HG03460 (cell line): ENCODE measurements around the gene DUSP6.

ENCODE experiments used
- ATAC-seq: cut with Tn5 transposase; IDR thresholded peaks from one replicate; pipeline ENCODE4 v1.9.1; 2021; ENCODE audit not compliant: unreplicated experiment

DUSP6 gene

DNA sequence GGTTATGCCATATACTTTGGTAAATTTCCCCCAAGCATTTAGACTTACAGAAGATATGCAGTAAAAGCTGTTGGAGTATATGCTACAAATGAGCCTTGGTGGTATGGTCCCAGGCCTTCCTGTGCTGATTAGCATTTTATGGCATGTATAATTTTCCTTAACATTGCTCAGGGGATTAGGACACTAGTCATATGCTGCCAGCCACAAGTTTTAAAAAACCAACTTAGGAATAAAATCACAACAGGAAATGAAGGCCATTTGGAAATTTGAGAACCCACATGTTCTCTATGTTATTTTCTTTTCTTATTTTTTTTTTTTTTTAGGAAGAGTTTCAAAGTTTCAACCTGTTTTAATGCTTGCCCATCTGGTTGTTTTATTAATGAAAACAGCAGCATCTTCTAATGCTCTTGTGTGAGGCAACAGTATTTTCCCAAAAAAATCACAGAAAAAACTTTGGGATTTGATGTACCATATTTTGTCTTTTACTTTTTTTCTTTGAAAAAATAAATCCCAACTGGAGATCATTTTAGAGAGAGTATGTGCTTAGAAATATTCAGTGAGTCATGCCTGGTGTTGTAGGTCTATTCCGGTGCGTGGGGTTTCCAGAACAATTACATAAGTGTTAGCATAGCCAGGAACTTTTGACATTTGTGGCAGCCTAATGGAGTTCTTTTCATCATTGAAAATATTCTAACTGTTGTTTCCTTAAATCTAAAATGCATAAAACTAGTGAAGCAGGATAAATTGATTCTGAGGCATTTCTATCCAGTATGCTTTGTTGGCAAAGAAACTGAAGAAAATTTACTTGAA lies 21.7 kb upstream of the DUSP6 start:
- no peak for ATAC-seq

DNA sequence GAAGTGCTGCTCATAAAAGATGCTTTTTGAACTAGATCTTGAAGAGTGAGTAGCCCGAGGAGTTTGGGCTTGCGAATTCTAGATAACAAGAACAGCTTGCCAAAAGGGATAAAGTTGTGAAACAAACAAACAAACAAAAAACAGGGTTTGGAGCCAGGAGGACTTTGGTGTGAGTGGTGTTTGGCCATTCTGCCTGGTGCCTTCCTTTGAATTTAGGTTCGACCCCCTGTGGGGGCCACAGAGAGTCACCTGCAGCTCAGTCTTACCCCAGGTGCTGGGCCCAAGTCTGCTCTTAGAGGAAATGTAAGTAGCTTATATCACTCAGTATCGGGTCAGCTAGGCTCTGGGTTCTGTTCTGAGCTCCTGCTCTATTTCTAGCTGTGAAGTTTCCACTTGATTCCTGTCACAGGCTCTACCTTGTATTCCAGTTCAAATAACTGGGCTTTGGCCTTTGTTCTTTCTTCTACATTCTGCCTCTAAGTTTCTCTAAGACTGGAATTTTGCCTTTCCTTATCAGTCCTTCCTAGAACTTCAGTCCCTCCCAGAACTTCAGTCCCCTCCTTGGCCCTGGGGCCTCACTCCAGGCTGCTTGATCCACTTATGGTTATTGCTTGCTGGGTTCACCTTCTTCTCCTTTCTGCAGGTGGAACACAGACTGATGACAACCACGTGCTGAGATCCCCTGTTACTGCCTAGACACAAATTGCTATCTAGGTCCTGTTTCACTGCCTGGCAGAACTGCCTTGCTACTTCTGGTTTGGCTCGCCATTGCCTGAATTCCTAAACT lies 20.5 kb upstream of the DUSP6 start:
- no peak for ATAC-seq

DNA sequence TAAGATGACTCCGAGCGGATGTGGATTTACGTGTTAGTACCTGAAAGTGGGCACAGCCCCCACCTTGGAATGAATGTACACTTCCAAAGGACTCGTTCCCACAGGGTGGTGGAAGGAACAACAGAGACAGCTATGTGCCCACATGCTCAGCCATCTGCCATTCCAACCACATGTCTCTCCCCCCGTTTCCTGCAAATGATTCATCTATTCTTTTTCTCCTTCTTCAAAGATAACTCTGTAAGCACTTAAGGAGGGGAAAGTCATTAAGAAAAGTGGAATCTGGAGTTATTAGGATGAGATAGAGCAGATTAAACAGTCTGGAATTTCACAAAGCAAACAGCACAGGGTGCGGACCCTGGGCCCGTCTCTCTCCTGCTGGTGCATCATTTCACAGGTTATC lies 18.5 kb upstream of the DUSP6 start:
- no peak for ATAC-seq

DNA sequence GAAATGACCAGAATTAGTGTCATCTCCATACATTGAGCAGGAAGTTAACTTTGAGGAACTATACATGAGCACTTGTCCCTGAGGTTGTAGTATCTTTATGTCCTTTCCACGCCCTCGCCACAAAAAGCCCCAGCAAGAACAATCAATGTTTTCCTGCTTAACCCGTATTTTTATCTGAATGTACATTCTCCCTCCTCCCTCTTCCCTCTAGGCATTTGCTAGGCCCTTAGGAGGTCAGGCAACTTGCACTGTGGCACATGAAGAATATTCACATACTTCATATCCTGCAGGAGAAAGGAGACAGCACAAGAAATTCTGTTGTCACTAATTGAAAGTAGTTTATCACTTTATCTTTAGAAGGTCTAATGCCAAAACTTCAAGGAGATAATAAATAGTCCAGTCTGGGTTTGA lies 18.1 kb upstream of the DUSP6 start:
- ATAC-seq, result no peak

DNA sequence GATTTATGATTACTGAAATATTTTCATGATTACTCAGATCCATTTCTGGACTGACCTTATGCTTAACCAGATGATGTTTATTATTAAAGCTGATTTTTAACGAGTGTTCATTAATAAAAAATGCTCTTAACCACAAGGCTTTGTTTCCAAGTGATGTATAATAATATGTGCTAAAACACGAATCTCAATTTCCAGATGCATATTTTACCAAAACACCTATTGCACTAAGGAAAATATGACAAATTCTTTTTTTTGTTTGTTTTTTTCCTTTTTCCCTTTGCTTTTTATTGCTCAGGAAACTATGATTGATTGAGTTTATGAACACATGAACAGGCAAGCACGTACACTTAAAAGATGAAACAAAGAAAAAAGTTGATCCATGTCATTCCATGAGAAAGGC lies 16.9 kb upstream of the DUSP6 start:
- no peak for ATAC-seq

DNA sequence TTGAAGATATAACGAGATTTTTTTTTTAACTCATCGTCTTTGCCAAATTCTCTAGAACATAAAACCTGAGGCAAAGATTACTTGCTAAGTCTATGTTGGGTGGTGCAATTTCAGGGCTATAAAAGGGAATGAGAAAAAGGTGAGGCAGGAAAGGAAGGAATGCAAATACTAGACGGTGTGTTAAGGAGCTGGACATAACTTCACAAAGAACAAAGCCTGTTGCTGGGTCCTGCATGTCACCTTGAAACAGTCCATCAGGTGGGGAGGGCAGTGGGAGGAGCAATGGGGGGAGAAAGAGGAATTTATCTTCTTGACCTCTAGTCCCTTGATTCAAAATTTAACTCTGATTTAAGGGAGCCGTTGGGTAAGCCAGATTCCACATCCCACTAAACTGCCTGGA lies 16.1 kb upstream of the DUSP6 start:
- no peak for ATAC-seq

DNA sequence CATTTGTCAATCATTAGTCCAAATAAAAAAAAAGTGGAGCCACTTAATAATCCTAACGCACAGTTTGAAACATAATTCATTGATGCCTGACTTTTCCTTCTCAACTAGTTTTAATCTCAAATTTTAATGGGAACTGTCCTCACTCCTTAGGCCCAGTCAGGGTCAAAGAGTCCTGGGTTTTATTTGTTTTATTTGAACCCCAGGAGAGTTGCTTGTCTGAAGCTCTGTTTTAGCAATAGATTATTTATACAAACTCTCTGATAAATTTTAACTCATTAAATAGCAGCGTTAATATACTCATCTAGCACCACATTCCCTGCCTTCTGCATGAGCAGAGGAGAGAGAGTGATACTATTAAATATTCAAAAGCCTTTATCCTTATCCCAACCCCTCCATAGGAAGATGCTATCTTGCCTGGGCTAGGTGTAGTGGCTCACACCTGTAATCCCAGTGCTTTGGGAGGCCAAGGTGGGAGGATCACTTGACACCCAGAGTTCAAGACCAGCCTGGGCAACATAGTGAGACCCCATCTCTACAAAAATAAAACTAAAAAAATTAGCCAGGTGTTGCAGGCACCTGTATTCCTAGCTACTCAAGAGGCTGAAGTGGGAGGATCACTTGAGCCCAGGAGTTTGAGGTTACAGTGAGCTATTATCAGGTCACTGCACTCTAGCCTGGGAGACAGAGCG lies 14.5 kb upstream of the DUSP6 start:
- no peak for ATAC-seq

DNA sequence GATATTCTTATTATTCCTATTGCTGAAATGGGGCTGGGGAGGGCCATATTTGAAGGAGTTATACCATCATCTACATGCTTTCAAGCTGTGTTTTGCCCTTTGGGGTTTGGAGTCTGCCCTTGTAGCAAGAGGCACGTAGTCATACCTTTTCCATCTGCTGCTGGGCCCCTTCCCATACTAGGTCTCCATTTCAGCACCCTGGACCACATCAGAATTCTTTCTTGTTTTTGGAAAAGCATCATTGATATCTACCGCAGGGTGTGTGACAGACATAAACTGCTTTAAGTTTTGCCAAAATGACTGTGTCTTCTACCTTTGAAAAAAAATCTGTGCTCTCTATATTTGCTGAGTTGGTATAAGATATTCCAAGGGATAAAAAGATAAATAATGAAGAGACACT lies 12.3 kb upstream of the DUSP6 start:
- ATAC-seq, result no peak

DNA sequence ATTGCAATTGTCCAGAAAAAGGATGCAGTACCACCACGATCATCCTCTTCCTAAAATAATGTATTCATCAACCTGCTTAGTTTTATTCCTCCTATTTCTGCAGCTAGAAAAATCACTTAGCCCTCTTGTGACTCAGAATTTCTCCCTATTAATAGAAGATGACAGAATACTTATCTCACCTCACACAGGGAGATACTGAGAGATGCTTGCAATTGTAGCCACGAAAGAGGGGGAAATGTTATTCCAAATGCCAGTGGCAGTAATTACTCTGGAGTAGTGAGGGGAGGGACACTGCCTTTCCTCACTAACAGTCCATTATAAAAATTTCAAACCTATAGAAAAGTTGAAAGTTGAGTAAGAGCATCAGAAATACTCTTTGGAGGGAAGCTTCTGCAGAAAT lies 11.8 kb upstream of the DUSP6 start:
- no peak for ATAC-seq

DNA sequence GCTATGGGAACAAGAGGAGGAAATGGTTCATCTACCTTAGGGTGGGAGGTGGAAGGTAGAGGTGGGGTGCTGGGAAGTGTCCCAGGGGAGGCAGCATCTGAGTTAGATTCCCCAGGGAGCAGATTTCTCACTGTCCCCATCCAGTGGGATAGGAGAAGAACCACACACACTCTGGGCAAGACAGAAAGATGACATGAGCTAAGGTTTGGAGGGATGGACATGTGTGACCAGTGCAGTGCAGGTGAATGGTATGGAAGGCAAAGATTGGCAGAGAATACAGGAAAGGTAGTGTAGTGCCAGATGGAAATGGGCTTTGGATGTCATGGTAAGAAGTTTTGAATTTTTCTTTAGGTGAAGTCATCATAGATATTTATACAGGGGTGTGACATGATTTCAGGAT lies 11.3 kb upstream of the DUSP6 start:
- no peak for ATAC-seq

DNA sequence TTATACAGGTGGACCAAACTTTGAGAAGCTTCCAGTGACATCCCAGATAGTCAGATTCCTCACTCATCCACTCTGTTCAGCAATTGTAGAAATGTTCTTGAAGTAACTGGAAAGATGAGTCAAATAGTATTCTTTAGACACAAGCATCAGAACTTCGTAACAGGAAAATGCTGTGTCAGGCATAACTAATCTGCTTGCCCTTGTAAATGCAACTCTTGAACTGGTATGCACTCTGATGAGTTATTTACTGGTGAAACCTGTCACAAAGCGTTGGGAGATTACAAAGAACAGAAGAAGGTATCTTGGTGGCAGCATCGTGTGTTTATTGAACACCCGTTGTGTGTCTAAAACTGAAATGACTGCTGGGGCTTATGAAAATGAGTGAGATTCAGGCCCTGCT lies 10.8 kb upstream of the DUSP6 start:
- no peak for ATAC-seq

DNA sequence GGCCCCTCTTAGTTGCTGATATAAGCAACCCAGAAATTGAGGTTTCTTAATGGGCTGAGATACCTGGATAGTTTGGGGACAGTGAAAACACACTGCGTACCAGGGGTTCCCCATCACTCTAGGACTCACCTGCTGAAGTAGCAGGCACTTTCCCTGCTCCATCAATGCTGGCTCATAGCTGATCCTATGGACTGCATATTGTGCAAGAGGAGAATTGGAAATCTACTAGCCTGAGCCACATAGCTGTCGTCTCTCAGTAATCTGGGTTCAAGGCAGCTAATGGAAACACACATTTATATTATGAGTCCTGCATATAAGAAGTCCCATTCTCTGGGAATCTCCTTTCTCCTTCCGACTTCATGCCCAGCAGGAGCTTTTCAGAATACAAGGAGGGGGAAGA lies 7.3 kb upstream of the DUSP6 start:
- ATAC-seq, result no peak

DNA sequence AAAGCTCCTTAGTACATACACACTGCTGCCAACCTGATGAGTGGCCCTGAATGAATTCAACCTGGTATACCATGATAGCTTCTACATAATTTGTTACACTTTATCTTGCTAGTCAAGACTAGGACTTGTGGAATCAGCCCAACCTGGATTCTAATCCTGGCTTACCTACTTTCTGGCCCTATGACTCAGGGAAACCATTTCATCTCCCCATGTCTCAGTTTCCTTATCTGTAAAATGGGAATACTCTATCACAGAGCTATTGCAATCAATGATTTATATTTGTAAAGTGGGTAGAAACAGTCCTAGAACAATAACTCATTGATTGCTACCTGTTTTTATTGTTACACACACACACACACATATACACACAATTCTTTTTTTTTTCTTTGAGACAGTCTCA lies 6.5 kb upstream of the DUSP6 start:
- ATAC-seq, result no peak

DNA sequence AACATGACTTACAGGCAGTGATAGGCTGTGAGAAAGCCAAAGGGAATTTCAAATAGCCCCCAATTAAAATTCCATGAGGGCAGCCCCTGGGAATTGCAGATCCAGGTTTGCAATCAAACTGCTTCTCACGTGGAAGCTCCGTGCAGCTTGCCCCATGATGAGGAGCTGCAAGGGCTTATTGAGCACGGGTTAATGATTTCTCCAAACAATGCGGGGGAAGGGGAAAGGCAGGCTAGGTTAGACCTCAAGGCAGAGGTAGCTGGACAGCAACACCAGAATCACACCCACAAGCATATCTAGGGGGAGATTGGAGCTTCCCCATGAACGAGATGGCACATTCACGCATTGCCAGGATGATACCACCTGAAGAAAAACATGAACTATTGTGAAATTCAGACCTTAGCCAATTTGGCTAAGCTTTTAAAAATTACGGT lies 5.0 kb upstream of the DUSP6 start:
- ATAC-seq, result no peak

DNA sequence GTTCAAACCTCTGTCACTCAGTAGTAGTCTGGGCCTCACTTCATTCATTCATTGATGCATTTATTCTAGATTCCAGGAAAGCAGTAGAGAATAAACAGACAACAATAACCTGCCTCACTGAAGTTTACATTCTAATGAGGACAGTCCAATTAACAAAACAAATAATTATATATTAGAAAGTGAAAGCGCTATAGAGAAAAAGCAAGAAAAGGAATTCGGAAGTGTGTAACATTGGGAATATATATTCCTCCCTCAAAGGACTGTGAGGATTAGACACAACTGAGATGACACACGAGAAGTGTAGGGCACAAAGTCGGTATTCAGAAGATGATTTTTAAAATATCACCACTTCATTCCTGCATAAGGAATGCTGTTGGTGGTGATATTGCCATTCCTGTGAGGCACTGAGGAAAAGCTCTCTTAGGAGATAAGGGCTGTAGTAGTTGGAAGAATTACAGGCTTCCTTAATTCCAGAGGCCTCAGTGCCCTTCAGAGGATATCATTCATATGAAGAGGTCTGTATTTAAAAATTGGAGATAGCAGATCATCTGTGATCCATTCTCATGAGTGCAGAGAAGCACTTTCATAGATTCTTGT lies 3.9 kb upstream of the DUSP6 start:
- no peak for ATAC-seq

DNA sequence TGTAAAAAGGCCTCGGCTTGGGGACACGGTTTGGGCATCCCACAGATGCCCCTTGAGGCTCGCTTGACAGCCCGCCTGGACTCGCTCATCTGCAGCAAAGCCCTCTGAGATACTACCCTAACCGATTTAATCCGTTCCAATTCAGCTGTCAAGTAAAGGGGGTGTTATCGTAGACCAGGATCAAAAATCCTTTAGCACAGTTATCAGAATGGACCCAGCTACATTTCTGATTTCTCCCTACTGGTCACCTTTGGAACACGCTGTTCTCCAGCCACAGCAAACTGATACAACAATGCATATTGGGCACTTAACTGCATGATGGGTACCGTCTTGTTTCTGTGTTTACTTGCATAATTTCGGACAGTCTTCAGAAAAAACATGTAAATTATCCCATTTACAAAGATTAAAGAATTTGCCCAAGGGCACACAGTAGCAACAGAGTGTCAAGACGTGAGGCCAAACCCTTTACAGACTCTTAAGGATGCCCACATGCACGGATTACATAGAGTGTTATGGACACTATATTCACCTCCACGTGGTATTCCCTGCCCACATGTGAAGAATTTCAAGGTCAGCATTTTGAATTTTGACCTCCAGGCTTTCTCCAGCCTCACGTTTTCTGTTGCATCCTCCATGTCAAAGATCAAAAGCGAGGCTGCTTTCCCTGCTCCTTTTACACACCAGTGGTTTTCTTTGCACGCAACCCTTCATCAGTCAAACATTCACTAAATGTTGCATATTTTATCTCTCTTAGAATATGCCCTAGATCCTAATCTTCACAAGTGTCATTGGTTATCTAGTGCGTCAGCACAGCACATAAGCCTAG lies 3.2 kb upstream of the DUSP6 start:
- ATAC-seq, result no peak

DNA sequence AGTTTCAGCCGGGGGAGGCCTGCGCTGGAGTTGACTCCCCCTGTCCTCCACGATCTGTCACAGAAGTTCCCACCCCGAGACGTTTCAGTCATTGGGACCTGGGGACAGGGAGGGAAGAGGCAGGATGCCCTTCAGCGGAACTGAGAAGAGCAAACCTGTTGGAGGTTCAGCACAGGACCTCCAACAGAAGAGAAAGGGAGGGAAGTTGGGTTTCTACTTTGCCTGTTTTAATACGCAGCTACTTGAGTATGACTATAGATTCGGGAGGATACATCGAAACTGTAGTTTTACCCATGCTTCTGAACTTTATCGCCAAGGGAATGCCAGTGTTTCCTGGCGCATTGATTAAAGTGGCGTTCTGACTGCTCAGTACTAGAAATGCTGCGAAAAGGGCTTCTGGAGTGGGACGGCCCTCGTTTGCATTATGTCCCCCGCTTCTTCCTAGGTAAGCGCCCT lies 2.3 kb upstream of the DUSP6 start:
- no peak for ATAC-seq

DNA sequence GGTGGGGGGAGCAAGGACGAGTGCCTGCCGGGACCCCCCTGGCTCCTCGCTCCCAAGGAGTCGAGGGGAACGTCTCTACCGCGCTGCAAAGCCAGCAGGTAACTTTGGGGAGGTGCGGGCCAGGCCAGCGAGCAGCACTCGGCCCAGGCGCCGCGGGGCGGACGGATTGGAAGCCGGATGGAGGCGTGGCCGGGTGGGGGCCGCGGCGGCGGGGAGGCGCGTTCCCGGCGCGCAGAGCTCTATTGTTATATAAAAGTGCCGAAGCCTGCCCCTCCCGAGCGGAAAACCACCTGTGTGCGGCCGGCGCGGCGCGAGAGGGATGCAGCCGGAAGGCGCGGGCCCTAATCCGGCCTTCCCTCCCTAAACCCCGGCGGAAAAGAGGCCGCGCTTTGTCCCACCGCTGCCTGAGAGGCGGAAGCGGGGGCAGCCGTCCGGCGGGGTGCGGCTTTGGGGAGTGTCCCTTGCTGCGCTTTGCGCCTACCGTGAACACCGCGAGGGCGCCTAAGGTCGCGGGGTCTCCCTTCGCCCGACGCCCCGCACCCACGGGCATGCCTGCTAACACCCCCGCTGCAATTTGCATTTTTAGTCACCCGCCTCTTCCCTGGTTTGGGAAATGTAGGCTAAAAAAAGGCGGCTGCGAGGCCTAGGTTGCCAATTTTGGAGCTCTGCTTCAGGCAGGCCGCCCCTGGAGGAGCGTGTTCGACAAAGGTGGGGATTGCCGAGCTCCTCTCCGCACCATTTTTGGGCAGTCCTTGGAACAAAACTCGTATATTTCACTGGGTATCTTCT lies 1.7 kb upstream of the DUSP6 start:
- no peak for ATAC-seq

DNA sequence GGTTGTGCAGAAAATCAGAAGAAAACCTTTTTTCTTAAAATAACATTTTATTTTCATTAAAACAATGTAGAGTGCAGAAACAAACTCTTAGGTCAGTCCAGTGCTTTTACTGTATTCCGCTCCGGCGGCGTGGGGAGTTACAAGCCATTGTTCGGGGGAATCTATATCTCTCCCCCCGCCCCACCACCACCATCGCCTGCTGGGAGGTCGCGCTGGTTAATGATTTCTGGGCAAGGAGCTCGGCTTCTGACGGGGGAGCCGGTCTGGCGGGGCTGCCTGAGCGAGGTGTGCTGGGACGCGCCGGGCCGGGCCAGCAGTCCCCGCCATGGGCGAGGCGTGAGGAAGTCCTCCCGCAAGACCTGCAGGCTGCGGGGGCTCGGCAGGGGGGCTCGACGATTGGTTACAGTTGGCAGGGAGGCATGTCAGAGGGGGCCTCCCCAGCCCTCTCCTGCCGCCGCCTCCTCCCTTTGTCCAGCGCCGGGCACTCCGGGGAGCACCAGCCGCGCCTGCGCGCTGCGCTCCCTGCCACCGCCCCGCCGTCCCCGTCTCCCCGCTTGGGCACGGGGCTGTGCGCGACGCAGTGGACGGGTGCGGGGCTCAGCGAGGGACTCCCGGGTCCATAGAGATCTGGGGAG lies 1.0 kb upstream of the DUSP6 start:
- no peak for ATAC-seq

DNA sequence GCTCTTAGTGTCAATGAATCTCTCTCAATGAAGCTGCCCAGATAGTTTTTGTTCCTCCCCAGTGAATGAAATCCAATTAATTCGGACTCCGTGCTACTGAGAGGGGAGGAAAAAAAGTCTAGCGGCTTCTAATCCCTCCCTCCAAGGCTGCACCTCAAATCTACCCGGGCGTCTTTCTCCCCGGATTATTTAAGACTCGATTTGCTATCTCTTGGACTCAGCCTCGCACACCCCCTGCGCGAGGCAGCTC lies 134 bp downstream of the DUSP6 start:
- no peak for ATAC-seq
